Body of pancreas (tissue), 4 donors: ENCODE measurements around the gene CARD14. TPM values are rescaled to one million over a fixed set of nuclear protein-coding genes. Genes with fewer than 3 reads are reported as not detected.

Source experiments
- ATAC-seq: fragments of 150-250 bp; one replicate; pipeline ENCODE4 v1.9.1; 2016
- DNase-seq, 4 donors: peaks; one replicate each; pipeline ENCODE4 v3.0.0-alpha.2; 2019
- H3K27ac ChIP-seq, 4 donors: fragments of 200-600 bp; sonication (generic); 1 replicate in 3 of 4; 2 replicates in 1 of 4; pipeline versions ENCODE4 v1.5.1 to v1.6.1; 2016 to 2019; ENCODE audit warnings: mild to moderate bottlenecking in 1 of 4, mixed read lengths in 1 of 4, moderate library complexity in 1 of 4
- H3K27me3 ChIP-seq, 2 donors: fragments of 200-600 bp; sonication (generic); one replicate each; pipeline ENCODE4 v1.6.0; 2016; ENCODE audit warnings: mild to moderate bottlenecking in 1 of 2
- H3K36me3 ChIP-seq, 2 donors: fragments of 200-600 bp; sonication (generic); replicated peaks in 1 of 2; 2 replicates each; pipeline ENCODE4 v1.5.1; 2016; ENCODE audit warnings: low read depth in 2 of 2; ENCODE audit not compliant: insufficient read depth in 1 of 2
- H3K4me1 ChIP-seq: fragments of 200-600 bp; sonication (generic); one replicate; pipeline ENCODE4 v1.6.0; 2016
- H3K4me3 ChIP-seq, 2 donors: fragments of 200-600 bp; sonication (generic); 1 replicate in 1 of 2; 2 replicates in 1 of 2; pipeline ENCODE4 v1.5.1; 2016 to 2019
- H3K9me3 ChIP-seq, 3 donors: fragments of 200-600 bp; sonication (generic); 1 replicate in 2 of 3; 2 replicates in 1 of 3; pipeline ENCODE4 v1.5.1; 2016
- CTCF ChIP-seq, 7 experiments: fragments of 450-650 bp in 4 of 7; fragments of 200-600 bp in 3 of 7; sonication (generic) in 3 of 7; IDR thresholded peaks; one replicate each; pipeline ENCODE4 v1.5.1; 2016 to 2019; ENCODE audit warnings: antibody characterized with exemption in 7 of 7
- POLR2A ChIP-seq, 3 donors: fragments of 450-650 bp; IDR thresholded peaks; one replicate each; pipeline ENCODE4 v1.6.1; 2016; ENCODE audit warnings: antibody characterized with exemption in 3 of 3, mild to moderate bottlenecking in 2 of 3
- WGBS, 2 donors: methylation state at CpG; one replicate each; pipeline ENCODE4 v1.1.5; 2017; 5-methylcytosine and 5-hydroxymethylcytosine counted together
- intact Hi-C: fragments of 100-400 bp; cut with DNase I; formaldehyde crosslinking; loops from one replicate; pipeline ENCODE4 v1.15.1; 2023
- total RNA-seq, 2 donors: library from RNA; depleted of rRNA; stranded (reverse); fragments of >200 nt; gene quantifications; one replicate each; pipeline ENCODE4 v1.1.0, GENCODE V29; 2016

Gene CARD14
- total RNA-seq, 2 donors from 2014 or later, result not detected

- WGBS, 2 donors, result 83 to 85% methylated on average over 12 of the region's 12 CpGs
- ATAC-seq (no peak), DNase-seq (no peak)
- TF ChIP-seq POLR2A (IDR thresholded peaks at IDR 0.05), result no peak
- TF ChIP-seq CTCF (IDR thresholded peaks at IDR 0.05), result no peak
- intact Hi-C loops, result no loop called here
- H3K4me3 ChIP-seq, result no peak overlapping the region
- H3K4me1 ChIP-seq, result peaks cover 4% of the 10 kb centered on the region
- no peaks in the 10 kb centered on the region for H3K9me3 ChIP-seq
- H3K27me3 ChIP-seq, result no peaks in the 10 kb centered on the region
- H3K27ac ChIP-seq, result no peak overlapping the region
- no peaks in the 10 kb centered on the region for H3K36me3 ChIP-seq
Observed at GRCh38 chr17:80173126-80173525, 3.3 kb downstream of the CARD14 start.

GRCh38 chr17:80173916-80174315, 4.1 kb downstream of the CARD14 start:
- Histone ChIP-seq H3K9me3 (no peaks in the 10 kb centered on the region), H3K36me3 (no peaks in the 10 kb centered on the region), H3K27me3 (no peaks in the 10 kb centered on the region), H3K27ac (no peak overlapping the region), H3K4me3 (no peak overlapping the region), H3K4me1 (peaks cover 4% of the 10 kb centered on the region)
- DNase-seq (no peak), ATAC-seq (no peak)
- TF ChIP-seq CTCF (IDR thresholded peaks at IDR 0.05) (no peak), POLR2A (IDR thresholded peaks at IDR 0.05) (no peak)
- WGBS, 2 donors, result 92 to 94% methylated on average over 6 of the region's 6 CpGs
- intact Hi-C loops, result no loop called here

- Histone ChIP-seq H3K36me3 (no peaks in the 10 kb centered on the region), H3K27ac (no peak overlapping the region), H3K27me3 (no peaks in the 10 kb centered on the region), H3K4me3 (no peak overlapping the region), H3K9me3 (no peaks in the 10 kb centered on the region), H3K4me1 (no peaks in the 10 kb centered on the region)
- WGBS, 2 donors, result 74 to 79% methylated on average over 8 to 11 of the region's 11 CpGs
- DNase-seq (no peak), ATAC-seq (no peak)
- intact Hi-C loops, result no loop called here
- TF ChIP-seq CTCF (IDR thresholded peaks at IDR 0.05), result no peak
- no peak for TF ChIP-seq POLR2A (IDR thresholded peaks at IDR 0.05)
Observed at GRCh38 chr17:80176757-80177156, 6.9 kb downstream of the CARD14 start.

GRCh38 chr17:80177986-80178595, 8.3 kb downstream of the CARD14 start:
- no peak for ATAC-seq

More at GRCh38 chr17:80177986-80178595, 8.3 kb downstream of the CARD14 start:
- Histone ChIP-seq H3K27ac (no peak overlapping the region), H3K4me1 (no peaks in the 10 kb centered on the region), H3K27me3 (no peaks in the 10 kb centered on the region), H3K4me3 (no peak overlapping the region), H3K36me3 (no peaks in the 10 kb centered on the region), H3K9me3 (no peaks in the 10 kb centered on the region)
- intact Hi-C loops, result no loop called here
- no peak for TF ChIP-seq CTCF (IDR thresholded peaks at IDR 0.05)
- TF ChIP-seq POLR2A (IDR thresholded peaks at IDR 0.05), result no peak
- no peak for DNase-seq
- WGBS, 2 donors, result 65 to 72% methylated on average over 20 to 21 of the region's 21 CpGs
